HCT116 (cell line): ENCODE results near the gene PEMT. TPM values are rescaled to one million over a fixed set of nuclear protein-coding genes. Genes with fewer than 3 reads are reported as not detected.

Source experiments
- ATAC-seq: fragments of 200-7000 bp; cut with Tn5 transposase; 2 replicates; pipeline ENCODE4 v1.9.1; 2020; ENCODE audit warnings: mild to moderate bottlenecking, moderate library complexity
- BruUV-seq: library from RNA; stranded (reverse); fragments of 400-500 nt; replicated peaks from 2 replicates; lab custom pipeline; 2021; lab: Mats Ljungman, UMichigan
- CTCF ChIA-PET: fragments of 300-600 bp; sonication (Branson Sonifier 250); formaldehyde crosslinking; loops from one replicate; lab custom pipeline; 2021; ENCODE audit warnings: antibody characterized with exemption; lab: Charles Lee
- POLR2A ChIA-PET: fragments of 300-600, 350-600 bp; sonication (Branson Sonifier 250); formaldehyde crosslinking; loops from one replicate; lab custom pipeline; 2021; ENCODE audit warnings: antibody characterized with exemption; lab: Charles Lee
- RAD21 ChIA-PET, 2 experiments: fragments of 300-600 bp; sonication (Branson Sonifier 250); formaldehyde crosslinking; loops; one replicate each; lab custom pipeline; 2023; ENCODE audit warnings: low total read pairs in 2 of 2; ENCODE audit not compliant: uncharacterized antibody in 2 of 2, unreplicated experiment in 2 of 2, low non-redundant PET in 1 of 2; lab: Charles Lee
- DNase-seq: peaks from one replicate; pipeline ENCODE4 v3.0.0-alpha.2; 2010; ENCODE audit warnings: low read depth, low spot score
- H2AFZ ChIP-seq: fragments of 200-600 bp; shearing (Covaris generic), sonication (generic); 2 replicates; pipeline ENCODE4 v1.6.1; 2017; ENCODE audit warnings: low read depth, mixed run types, mixed read lengths, antibody characterized with exemption, low read length; ENCODE audit not compliant: poor library complexity, severe bottlenecking
- H3K27ac ChIP-seq: 2 replicates; pipeline ENCODE4 v1.5.1; 2012; ENCODE audit warnings: low read depth, low read length
- H3K27me3 ChIP-seq: fragments of 200-600 bp; sonication (generic); 2 replicates; pipeline ENCODE4 v1.6.1; 2016; ENCODE audit warnings: mixed run types, low read length, mixed read lengths; ENCODE audit not compliant: insufficient read depth
- H3K36me3 ChIP-seq, 2 experiments: fragments of 200-500 bp in 1 of 2; fragments of 200-600 bp in 1 of 2; sonication (Bioruptor generic) in 1 of 2; sonication (generic) in 1 of 2; 2 replicates each; pipeline versions ENCODE4 v1.5.1 to v1.6.1; 2014 to 2016; ENCODE audit warnings: low read length in 2 of 2, inconsistent platforms in 1 of 2, mixed read lengths in 1 of 2, mixed run types in 1 of 2; ENCODE audit not compliant: insufficient read depth in 2 of 2, control insufficient read depth in 1 of 2
- H3K4me1 ChIP-seq, 2 experiments: fragments of 200-600 bp in 1 of 2; sonication (generic) in 1 of 2; 2 replicates each; pipeline versions ENCODE4 v1.5.1 to v1.6.1; 2012 to 2017; ENCODE audit warnings: low read length in 2 of 2, inconsistent platforms in 1 of 2, mild to moderate bottlenecking in 1 of 2, mixed read lengths in 1 of 2, mixed run types in 1 of 2, moderate library complexity in 1 of 2; ENCODE audit not compliant: insufficient read depth in 2 of 2, control insufficient read depth in 1 of 2
- H3K4me2 ChIP-seq: fragments of 200-600 bp; sonication (generic); 2 replicates; pipeline ENCODE4 v1.6.1; 2017; ENCODE audit warnings: mixed run types, low read length, mixed read lengths
- H3K4me3 ChIP-seq, 2 experiments: fragments of 200-600 bp in 1 of 2; sonication (generic) in 1 of 2; replicated peaks in 1 of 2; 2 replicates each; pipeline ENCODE4 v1.5.1; 2011 to 2016; ENCODE audit warnings: low read length in 2 of 2, control low read depth in 1 of 2, low read depth in 1 of 2, mild to moderate bottlenecking in 1 of 2, mixed read lengths in 1 of 2, mixed run types in 1 of 2
- H3K79me2 ChIP-seq: fragments of 200-600 bp; sonication (generic); 2 replicates; pipeline ENCODE4 v1.6.1; 2017; ENCODE audit warnings: mild to moderate bottlenecking, mixed run types, low read length, moderate library complexity, mixed read lengths; ENCODE audit not compliant: insufficient read depth
- H3K9ac ChIP-seq: fragments of 200-600 bp; sonication (generic); 2 replicates; pipeline ENCODE4 v1.6.1; 2016; ENCODE audit warnings: low read length, mixed read lengths
- H3K9me2 ChIP-seq: fragments of 200-600 bp; sonication (generic), shearing (Covaris generic); 2 replicates; pipeline ENCODE4 v1.6.1; 2017; ENCODE audit warnings: mixed run types, mild to moderate bottlenecking, moderate library complexity; ENCODE audit not compliant: insufficient read depth
- H3K9me3 ChIP-seq, 2 experiments: fragments of 200-500 bp in 1 of 2; fragments of 200-600 bp in 1 of 2; sonication (Bioruptor generic) in 1 of 2; sonication (generic) in 1 of 2; 2 replicates each; pipeline ENCODE4 v1.6.1; 2014 to 2017; ENCODE audit warnings: low read length in 2 of 2, mixed read lengths in 2 of 2, inconsistent platforms in 1 of 2, low read depth in 1 of 2, mild to moderate bottlenecking in 1 of 2, mixed run types in 1 of 2, moderate library complexity in 1 of 2; ENCODE audit not compliant: control insufficient read depth in 1 of 2, insufficient read depth in 1 of 2
- H4K20me1 ChIP-seq: fragments of 200-600 bp; sonication (generic), shearing (Covaris generic); 2 replicates; pipeline ENCODE4 v1.6.1; 2017; ENCODE audit warnings: mixed run types, mild to moderate bottlenecking, moderate library complexity; ENCODE audit not compliant: insufficient read depth
- CBX3 ChIP-seq: IDR thresholded peaks from 2 replicates; pipeline ENCODE4 v1.6.1; 2012; ENCODE audit warnings: low read depth
- CEBPB ChIP-seq: IDR thresholded peaks from 2 replicates; pipeline ENCODE4 v1.6.1; 2012; ENCODE audit warnings: low read depth
- EGR1 ChIP-seq: IDR thresholded peaks from 2 replicates; pipeline ENCODE4 v1.6.1; 2012; ENCODE audit warnings: low read depth
- ELF1 ChIP-seq: IDR thresholded peaks from 2 replicates; pipeline ENCODE4 v1.6.1; 2012; ENCODE audit warnings: low read depth, borderline replicate concordance
- EZH2 ChIP-seq: fragments of 200-600 bp; sonication (generic); IDR thresholded peaks from 2 replicates; pipeline ENCODE4 v1.6.1; 2017; ENCODE audit warnings: antibody characterized with exemption, mixed run types
- EZH2phosphoT487 ChIP-seq: fragments of 200-600 bp; IDR thresholded peaks from 2 replicates; pipeline ENCODE4 v1.6.1; 2018; ENCODE audit warnings: antibody characterized with exemption, borderline replicate concordance
- JUND ChIP-seq: IDR thresholded peaks from 2 replicates; pipeline ENCODE4 v1.6.1; 2012
- POLR2A ChIP-seq: IDR thresholded peaks from 2 replicates; pipeline ENCODE4 v1.7.0; 2011; ENCODE audit warnings: borderline replicate concordance; ENCODE audit not compliant: insufficient read depth, insufficient read length; ENCODE audit errors: extremely low read depth
- POLR2AphosphoS5 ChIP-seq: IDR thresholded peaks from 2 replicates; pipeline ENCODE4 v1.6.1; 2011; ENCODE audit warnings: mild to moderate bottlenecking, low read depth, low read length, moderate library complexity
- RAD21 ChIP-seq: IDR thresholded peaks from 2 replicates; pipeline ENCODE4 v1.6.1; 2012; ENCODE audit warnings: low read depth, mild to moderate bottlenecking
- SIN3A ChIP-seq: IDR thresholded peaks from 2 replicates; pipeline ENCODE4 v1.6.1; 2012; ENCODE audit warnings: low read depth
- SP1 ChIP-seq: IDR thresholded peaks from 2 replicates; pipeline ENCODE4 v1.6.1; 2012; ENCODE audit warnings: low read depth
- SRF ChIP-seq: IDR thresholded peaks from 2 replicates; pipeline ENCODE4 v1.6.1; 2012; ENCODE audit warnings: low read depth
- YY1 ChIP-seq: IDR thresholded peaks from 2 replicates; pipeline ENCODE4 v1.6.1; 2011; ENCODE audit warnings: low read length, low read depth, moderate library complexity, mild to moderate bottlenecking; ENCODE audit not compliant: insufficient replicate concordance; ENCODE audit errors: extremely low read depth
- ZFX ChIP-seq: fragments of 450-650 bp; IDR thresholded peaks from 2 replicates; pipeline ENCODE4 v1.6.1; 2017
- ZNF274 ChIP-seq: fragments of 200-500 bp; sonication (Bioruptor generic); IDR thresholded peaks from 2 replicates; pipeline ENCODE4 v1.6.1; 2014; ENCODE audit warnings: mild to moderate bottlenecking, low read depth, low read length, inconsistent platforms
- intact Hi-C: fragments of 100-400 bp; cut with micrococcal nuclease; formaldehyde crosslinking; loops from 2 replicates; pipeline ENCODE4 v1.10.0; 2022
- total RNA-seq: library from RNA; stranded (reverse); gene quantifications from one replicate; pipeline ENCODE4 v1.2.1, GENCODE V29; 2021; ENCODE audit not compliant: unreplicated experiment
- TF ChIP-seq, protein P1 (sequence below): IDR thresholded peaks from 2 replicates; pipeline ENCODE4 v1.6.1; 2012
- TF ChIP-seq, protein P2 (sequence below): IDR thresholded peaks from 2 replicates; pipeline ENCODE4 v1.6.1; 2012; ENCODE audit warnings: low read depth
- TF ChIP-seq, protein P3 (sequence below): IDR thresholded peaks from 2 replicates; pipeline ENCODE4 v1.6.1; 2012
- TF ChIP-seq, protein P4 (sequence below): IDR thresholded peaks from 2 replicates; pipeline ENCODE4 v1.6.1; 2011; ENCODE audit warnings: mild to moderate bottlenecking, low read length, moderate library complexity; ENCODE audit not compliant: insufficient replicate concordance; ENCODE audit errors: extremely low read depth

Gene PEMT
- total RNA-seq, 1 experiment from 2014 or later: 52.1 TPM

DNA sequence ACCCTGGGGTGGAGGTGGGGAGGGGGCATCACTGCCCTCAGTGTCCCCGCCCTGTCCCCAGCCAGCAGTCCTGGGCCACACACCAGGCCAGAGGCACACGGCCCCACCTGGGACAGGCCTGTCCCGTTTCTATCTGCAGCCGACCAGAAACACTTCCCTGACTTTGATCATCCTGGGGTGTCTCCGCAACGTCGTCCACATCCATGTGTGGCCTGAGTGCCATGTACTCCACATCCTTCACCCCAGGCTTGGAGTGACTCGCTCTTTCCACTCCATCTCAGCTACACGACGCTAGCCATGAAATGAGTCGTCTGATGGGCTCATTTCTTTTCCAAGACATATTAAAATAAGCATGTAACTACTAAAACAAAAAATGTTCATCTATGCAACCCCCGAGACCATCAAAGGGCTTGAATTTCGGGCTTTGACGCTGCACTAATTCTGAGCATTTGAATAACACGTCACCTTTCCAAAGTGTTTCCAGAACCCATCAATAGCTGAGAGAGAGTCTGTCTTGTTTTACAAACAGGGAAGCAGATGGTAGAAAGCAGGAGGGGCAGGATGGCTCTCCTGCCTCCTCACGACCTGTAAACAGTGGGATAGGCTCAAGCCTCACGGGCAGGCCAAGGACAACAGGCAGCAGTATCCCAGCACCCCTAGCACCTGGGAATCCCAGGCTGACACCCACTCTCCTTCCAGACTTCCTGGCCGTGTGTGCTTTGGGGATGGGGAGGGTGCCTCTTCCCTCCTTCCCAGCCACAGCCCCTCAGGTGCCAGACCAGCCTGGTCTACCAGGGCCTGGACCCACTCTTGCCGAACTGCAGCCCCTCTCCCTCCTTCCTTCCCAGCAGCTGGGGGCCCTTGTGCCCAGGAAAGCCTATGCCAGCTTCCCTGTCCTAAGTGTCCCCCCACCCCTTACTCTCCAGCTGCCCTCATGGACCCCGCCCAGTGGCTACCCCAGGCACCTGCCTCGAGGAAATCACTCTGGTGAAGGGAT is 75.3 kb downstream of the PEMT start:
- ChIA-PET RAD21 (no interaction called here), CTCF (interaction anchor here (1.4 to 1.5 kb wide), 2 partner anchors 19 to 53 kb away, joined by 3 to 5 read pairs; no protein-coding TSS in a partner anchor), POLR2A (no interaction called here)
- intact Hi-C loops: no loop called here
- BruUV-seq: no TSS peak
- H2AFZ ChIP-seq: no peak overlapping the region
- H3K4me1 ChIP-seq: peaks cover 5 to 34% of the 10 kb centered on the region in 2 experiments; a peak in 3 of 4 replicates
- DNase-seq (no peak), ATAC-seq (no peak)
- no peak overlapping the region for H3K4me3 ChIP-seq
- no peak overlapping the region for H3K4me2 ChIP-seq
- H3K36me3 ChIP-seq: no peaks in the 10 kb centered on the region
- H3K27ac ChIP-seq: no peak overlapping the region
- no peaks in the 10 kb centered on the region for H3K79me2 ChIP-seq
- H3K9me3 ChIP-seq: no peaks in the 10 kb centered on the region
- H4K20me1 ChIP-seq: no peaks in the 10 kb centered on the region
- no peaks in the 10 kb centered on the region for H3K27me3 ChIP-seq
- no peaks in the 10 kb centered on the region for H3K9me2 ChIP-seq
- H3K9ac ChIP-seq: no peak overlapping the region
- TF ChIP-seq JUND (peak; percentile 61), POLR2A (no peak), EZH2 (no peak), ELF1 (no peak), CBX3 (no peak), SRF (no peak), CEBPB (no peak), YY1 (no peak), SP1 (0 out of 2 replicates have a peak, but pooled peaks have one; percentile 32), ZNF274 (no peak), RAD21 (no peak), EZH2phosphoT487 (no peak), ZFX (no peak), EGR1 (no peak), POLR2AphosphoS5 (no peak), SIN3A (no peak)
- TF ChIP-seq, protein P1, sequence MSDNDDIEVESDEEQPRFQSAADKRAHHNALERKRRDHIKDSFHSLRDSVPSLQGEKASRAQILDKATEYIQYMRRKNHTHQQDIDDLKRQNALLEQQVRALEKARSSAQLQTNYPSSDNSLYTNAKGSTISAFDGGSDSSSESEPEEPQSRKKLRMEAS: peak; percentile 35; the same call in 1 of the 2 replicates
- TF ChIP-seq, protein P2, sequence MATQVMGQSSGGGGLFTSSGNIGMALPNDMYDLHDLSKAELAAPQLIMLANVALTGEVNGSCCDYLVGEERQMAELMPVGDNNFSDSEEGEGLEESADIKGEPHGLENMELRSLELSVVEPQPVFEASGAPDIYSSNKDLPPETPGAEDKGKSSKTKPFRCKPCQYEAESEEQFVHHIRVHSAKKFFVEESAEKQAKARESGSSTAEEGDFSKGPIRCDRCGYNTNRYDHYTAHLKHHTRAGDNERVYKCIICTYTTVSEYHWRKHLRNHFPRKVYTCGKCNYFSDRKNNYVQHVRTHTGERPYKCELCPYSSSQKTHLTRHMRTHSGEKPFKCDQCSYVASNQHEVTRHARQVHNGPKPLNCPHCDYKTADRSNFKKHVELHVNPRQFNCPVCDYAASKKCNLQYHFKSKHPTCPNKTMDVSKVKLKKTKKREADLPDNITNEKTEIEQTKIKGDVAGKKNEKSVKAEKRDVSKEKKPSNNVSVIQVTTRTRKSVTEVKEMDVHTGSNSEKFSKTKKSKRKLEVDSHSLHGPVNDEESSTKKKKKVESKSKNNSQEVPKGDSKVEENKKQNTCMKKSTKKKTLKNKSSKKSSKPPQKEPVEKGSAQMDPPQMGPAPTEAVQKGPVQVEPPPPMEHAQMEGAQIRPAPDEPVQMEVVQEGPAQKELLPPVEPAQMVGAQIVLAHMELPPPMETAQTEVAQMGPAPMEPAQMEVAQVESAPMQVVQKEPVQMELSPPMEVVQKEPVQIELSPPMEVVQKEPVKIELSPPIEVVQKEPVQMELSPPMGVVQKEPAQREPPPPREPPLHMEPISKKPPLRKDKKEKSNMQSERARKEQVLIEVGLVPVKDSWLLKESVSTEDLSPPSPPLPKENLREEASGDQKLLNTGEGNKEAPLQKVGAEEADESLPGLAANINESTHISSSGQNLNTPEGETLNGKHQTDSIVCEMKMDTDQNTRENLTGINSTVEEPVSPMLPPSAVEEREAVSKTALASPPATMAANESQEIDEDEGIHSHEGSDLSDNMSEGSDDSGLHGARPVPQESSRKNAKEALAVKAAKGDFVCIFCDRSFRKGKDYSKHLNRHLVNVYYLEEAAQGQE: no peak
- TF ChIP-seq, protein P3, sequence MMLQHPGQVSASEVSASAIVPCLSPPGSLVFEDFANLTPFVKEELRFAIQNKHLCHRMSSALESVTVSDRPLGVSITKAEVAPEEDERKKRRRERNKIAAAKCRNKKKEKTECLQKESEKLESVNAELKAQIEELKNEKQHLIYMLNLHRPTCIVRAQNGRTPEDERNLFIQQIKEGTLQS: no peak
- TF ChIP-seq, protein P4, sequence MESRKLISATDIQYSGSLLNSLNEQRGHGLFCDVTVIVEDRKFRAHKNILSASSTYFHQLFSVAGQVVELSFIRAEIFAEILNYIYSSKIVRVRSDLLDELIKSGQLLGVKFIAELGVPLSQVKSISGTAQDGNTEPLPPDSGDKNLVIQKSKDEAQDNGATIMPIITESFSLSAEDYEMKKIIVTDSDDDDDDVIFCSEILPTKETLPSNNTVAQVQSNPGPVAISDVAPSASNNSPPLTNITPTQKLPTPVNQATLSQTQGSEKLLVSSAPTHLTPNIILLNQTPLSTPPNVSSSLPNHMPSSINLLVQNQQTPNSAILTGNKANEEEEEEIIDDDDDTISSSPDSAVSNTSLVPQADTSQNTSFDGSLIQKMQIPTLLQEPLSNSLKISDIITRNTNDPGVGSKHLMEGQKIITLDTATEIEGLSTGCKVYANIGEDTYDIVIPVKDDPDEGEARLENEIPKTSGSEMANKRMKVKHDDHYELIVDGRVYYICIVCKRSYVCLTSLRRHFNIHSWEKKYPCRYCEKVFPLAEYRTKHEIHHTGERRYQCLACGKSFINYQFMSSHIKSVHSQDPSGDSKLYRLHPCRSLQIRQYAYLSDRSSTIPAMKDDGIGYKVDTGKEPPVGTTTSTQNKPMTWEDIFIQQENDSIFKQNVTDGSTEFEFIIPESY: no peak
